Activated CD8-positive, alpha-beta memory T cell treated with anti-CD3 and anti-CD28 coated beads, Interleukin-2, amount 50 U/mL, for 24 hours (primary cell): ENCODE data around the gene SRSF2.
"Not testable (repeated sequence)": the region's sequence is repeated elsewhere in the genome, so short reads cannot be mapped to it uniquely, and the experiment has no call there.

Experiments
- DNase-seq: peaks from one replicate; pipeline ENCODE4 v3.0.0-alpha.2; 2020; ENCODE audit errors: extremely low read depth

Gene SRSF2

DNA sequence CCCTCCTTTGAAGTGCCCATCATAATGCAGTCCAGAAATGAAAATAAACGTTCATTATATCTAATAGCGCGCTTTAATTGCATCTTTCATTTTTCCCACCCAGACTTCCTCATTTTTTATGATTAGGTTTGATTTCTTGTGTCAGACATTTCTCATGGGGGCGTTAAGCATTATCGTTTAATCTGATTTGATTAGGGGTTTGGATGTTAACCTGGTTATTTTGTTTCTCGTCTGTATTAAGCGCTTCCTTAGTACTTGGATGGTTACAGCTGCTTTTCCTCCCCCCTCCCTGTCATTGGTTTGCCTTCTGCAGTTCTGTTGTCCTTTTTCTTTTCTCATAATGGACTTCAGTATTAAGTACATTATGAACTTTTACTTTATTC, 1.3 kb upstream of the SRSF2 start:
- DNase-seq, result no peak

DNA sequence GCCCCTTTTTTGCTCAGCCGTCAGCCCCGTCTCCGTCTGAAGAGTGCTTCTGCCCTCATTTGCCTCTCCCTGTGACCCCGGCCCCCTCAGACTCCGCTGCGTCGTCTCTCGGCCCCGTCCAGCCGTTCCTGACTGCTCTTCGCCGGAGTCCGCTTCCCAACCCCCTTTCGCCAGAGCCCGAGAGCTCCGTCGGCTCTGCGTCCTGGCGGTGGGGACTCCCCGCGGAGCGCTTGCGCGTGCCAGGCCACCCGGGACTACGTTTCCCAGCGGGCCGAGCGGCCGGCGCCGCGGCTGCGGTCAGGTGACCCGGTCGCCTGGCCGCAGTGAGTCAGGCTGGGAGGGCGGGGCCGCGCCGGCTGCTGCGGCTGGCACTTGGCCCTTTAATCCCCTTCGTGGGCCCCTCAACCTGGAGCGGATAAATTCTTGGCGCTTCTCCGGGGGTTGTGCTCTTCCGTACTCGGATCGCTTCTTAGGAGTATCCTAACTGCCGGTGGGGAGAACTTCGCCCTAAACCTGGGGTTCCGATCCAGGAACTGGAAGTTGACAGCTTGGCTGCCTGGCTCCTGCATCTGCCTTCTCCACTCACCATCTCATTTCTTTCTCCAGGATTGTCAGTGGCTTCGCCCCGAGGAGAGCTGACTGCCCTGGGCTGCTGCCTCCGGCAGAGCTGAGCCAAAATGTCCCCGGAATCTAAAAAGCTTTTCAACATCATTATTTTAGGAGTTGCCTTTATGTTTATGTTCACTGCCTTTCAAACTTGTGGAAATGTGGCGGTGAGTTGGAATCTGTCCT, 741 bp upstream of the SRSF2 start, which contains the start of gene MFSD11:
Gene MFSD11 (plus strand): TSS at position 444 of the 792 bp plus-strand sequence. CDS start 234 bp downstream, at position 678.
- peak; percentile 82 for DNase-seq

DNA sequence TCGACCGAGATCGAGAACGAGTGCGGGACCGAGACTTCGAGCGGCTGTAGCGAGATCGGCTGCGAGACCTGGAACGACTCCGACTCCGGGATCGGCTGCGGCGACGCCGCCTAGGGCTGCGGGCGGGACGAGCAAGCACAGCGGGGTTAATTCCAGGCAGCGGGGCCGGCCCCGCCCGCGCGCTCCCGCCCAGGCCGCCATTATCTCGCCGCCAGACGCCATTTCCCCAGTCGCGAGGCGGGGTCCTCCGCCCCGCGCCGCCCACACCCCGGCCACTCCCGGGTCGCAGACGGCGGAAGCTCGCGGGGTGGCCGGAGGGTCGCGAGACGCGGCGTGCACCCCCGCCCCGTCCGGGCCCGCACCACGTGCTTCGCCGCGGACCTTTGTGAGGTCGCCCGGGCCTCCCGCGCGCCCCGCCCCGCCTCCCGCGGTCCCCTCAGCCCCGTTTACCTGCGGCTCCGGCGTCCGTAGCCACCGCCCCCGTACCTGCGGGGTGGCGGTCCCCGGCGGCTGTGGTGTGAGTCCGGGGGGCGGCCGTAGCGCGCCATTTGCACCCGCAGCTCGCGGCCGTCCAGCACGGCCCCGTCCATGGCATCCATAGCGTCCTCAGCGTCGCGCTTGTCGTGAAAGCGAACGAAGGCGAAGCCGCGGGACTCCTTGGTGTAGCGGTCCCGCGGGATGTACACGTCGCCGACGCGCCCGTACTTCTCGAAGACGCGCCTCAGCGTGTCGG, 616 bp downstream of the SRSF2 start:
- no peak for DNase-seq

DNA sequence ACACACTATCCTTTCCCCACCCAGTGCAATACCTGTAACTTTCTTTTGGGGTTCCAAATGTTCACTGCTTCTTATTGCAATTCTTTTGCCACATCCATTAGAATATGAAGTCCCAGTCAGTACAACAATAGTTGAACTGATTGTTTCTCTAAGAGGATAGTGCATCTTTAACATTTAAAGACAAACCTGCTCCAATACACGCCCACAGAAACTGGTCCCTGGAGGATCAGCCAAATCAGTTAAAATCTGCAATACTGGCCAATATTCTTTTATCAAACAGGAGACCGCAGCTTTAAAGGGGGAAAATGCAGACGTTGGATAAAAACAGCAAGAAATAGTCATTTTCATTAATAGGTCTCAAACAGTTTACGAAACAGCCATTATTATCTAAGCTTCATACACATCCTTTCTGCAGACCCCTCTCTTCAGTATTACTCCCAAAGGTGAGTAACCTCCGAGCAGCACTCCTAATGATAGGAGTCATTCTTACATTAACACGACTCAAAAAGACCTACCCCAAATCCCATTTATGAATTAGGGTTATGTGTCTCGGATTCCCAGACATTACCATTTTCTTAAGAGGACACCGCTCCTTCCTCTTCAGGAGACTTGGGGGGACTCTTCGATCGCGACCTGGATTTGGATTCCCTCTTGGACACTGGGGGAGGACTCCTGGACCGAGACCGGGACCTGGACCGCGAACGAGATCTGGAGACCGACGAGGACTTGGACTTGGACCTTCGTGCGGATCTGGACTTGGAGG, 1.4 kb downstream of the SRSF2 start:
- DNase-seq, result no peak

DNA sequence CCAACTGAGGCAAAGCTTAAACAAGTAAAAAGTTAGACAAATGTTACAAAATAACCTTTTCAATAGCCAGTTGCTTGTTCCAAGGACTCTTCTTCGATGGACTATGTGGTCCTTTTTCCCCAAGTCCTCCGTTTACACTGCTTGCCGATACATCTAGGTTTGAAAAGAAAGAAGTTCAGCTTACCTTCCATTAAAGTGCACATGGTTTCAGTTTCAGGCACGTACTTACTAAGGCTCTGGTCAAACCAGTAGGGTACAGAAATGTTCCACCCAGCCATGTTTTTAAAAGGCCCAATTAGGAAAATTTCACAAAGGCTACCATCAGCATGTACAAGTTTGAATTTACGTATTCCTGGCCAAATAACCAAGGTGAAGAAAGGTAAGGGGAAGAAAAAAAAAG, 2.1 kb downstream of the SRSF2 start:
- no peak for DNase-seq

DNA sequence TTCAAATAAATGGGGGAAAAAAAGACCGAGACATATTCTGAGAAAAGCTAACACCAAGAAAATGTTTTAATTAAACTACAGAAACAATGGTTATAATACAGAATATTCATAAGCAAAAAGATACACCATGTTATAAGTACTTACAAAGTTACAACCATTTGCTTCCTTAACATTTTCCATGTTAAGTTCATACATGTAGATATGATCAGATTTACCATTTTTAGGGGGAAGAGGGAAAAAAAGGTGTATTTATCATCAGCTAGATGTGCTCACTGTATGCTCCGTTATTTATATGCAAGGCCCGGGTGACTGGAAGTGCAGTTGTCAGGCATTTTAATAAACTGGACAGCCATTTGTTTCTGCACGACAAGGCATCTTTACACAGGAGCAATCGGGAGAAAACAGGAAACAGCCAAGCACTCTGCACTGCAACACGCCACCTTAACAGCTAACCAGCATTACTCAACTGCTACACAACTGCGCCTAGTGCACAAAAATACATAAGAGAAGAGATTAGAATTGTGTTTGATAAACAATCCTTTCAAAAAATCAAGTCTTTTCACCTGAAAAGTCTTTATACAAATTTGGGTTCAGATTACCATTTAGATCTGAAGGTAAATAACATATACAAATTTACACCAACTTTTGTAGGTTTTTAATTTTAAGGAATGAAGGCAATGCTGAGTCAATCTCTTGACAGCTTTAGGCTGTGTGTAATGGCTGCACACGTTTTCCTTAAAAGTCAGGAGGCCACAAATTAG, 2.9 kb downstream of the SRSF2 start:
- DNase-seq, result no peak

DNA sequence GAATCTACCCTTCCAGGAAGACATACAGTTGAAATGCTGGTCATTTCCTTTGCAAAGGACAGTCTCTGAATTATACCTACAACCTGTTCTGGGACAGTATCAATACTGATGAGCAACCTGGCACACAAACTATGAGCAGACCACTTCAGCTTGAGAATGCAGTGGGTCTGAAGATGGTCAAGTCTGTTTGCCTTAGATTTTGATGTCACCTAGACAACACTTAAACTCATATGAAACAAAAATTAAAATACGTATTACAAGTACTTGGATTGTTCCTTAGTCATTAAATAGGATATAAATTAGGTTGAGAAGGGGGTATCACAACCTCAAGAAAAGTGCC, 3.5 kb downstream of the SRSF2 start:
- DNase-seq, result no peak

DNA sequence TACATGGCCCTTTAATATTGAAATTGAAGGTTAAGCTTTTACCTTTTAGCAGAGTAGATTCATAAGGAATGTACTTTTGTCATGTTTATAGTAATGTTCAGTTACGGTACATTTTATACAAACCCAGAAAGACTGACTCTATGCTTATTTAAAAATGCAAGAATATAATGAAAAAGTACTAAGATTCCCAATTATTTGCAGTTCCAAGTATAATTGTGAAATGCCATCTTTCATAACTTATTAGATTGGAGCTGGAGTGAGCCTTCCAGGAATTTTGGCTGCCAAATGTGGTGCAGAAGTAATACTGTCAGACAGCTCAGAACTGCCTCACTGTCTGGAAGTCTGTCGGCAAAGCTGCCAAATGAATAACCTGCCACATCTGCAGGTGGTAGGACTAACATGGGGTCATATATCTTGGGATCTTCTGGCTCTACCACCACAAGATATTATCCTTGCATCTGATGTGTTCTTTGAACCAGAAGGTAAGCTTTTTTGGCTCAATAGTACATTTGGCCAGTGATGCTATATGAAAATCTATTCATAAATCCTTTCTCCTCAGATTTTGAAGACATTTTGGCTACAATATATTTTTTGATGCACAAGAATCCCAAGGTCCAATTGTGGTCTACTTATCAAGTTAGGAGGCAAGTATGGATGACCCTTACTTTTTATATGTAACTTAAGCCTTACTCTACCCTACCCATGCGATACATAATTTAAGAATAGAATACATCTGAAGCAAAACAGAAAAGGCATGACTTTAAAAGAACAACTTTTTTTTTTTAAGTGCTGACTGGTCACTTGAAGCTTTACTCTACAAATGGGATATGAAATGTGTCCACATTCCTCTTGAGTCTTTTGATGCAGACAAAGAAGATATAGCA, 4.2 kb downstream of the SRSF2 start:
- no peak for DNase-seq

DNA sequence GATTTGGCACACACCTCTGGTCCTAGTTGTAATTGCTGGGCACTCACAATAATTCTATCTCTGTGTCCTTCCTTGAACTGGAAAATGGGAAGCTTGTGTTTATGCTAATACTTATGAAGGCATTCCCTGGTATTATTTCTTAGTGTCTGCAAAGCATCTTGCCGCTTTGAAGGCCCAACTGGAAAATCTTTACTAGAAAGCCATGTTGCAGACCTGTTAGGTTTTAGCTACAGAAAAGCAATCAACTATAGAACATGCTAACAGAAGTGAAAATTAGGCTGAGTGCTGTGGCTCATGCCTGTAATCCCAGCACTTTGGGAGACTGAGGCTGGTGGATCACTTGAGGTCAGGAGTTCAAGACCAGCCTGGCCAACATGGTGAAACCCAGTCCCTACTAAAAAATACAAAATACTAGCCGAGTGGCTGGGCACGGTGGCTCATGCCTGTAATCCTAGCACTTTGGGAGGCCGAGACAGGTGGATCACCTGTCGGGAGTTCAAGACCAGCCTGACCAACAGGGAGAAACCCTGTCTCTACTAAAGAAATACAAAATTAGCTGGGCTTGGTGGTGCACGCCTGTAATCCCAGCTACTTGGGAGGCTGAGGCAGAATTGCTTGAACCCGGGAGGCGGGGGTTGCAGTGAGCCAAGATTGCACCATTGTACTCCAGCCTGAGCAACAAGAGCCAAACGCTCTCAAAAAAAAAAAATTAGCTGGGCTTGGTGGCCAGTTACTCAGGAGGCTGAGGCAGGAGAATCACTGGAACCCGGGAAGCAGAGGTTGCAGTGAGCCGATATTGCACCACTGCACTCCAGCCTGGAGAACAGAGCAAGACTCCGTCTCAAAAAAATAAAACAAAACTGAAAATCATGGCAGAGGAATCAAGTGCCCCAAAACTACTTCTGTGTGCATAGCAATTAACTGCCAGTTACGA, 5.1 kb downstream of the SRSF2 start:
- DNase-seq, result not testable (repeated sequence)

DNA sequence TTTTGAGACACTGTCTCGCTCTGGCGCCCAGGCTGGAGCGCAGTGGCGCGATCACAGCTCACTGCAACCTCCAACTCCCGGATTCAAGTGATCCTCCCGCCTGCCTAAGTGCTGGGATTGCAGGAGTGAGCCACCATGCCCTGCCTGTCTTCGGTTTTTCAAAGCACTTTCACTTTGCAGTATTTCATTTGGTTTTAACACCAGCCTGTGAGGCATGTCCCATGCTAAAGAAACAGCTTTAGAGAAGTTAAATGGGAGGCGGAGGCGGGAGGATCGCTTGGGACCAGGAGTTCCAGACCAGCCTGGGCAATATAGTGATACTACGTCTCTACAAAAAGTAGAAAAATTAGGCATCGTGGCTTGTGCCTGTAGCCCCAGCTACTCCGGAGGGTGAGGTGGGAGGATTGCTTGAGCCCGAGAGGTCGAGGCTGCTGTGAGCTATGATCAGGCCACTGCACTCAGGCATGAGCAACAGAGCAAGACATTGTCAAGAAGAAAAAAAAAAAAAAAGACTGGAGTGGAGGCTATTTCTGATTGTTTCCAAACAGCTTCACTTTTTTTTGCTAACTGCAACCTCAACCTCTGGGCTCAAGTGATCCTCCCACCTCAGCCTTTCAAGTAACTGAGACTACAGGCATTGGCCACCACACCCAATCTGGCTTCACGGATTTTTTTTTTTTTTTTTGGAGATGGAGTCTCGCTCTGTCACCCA, 9.2 kb downstream of the SRSF2 start:
- DNase-seq, result no peak

DNA sequence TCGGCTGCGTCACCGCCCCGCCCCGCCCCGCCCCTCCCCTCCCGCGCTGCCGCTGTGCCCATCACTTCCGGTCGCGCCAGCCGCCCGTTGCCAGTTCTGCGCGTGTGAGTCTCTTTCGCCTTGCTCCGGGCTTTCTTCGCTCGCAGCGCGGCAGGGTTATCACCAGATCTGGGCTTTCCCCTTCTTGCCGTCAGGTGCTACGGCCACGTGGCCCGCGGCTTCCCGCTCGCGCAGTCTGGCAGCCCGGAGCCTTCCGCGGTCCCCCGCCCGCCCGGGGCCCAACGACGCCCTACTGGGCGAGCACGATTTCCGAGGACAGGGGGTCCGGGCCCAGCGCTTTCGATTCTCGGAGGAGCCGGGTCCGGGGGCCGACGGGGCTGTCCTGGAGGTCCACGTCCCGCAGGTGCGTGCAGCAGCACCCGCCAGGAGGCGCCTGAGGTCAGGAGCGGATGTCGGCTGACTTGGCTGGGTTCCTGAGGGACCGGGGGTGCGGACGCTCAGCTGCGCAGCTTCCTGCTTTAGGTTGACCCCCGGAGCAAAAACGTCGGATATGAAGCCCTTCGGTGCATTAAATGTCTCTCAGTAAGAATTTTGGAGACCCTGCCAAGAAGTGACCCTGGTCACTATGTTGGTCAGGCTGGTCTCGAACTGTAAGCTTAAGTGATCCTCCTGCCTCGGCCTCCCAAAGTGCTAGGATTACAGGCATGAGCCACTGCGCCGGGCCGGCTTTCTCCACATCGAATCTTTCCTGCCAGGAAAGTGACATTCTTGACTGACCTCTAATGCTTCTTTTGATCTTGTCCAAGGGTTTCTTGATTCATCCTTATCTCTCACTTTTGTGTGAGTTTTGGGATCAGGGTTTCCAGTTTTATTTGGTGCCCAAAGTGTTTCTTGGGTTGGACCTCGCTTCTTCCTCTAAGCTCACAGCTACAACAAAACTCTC, 10.1 kb downstream of the SRSF2 start, which contains the start of gene METTL23:
Gene METTL23 (plus strand): TSS at position 64 of the 943 bp plus-strand sequence. CDS start 2,872 bp downstream, outside the sequence.
- peak; percentile 48 for DNase-seq

DNA sequence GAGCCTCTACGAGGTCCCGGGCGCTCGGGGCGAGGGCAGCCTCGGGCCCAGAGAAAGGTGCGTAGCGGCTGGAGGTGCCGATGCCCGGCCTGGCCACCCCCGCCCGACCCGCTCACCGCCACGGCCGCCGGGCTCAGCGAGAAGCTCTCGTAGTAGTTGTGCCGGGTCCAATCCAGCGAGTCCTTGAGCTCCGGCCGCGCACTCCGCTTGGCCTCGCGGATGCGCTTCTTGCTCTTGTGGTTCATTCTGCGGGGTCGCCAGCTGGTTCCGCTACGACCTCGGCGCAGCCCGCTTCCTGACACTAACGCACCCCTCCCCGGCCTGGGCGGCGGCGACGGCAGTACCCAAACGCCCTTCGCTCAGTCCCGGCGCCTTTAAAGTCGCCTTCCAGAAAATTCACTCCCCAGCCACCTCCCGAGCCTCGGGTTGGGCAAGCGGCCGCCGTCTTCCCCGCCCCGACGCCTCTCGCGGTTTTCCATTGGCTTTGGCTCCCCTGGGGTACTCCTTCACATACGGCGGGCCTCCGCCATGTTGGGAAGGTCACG, 10.8 kb downstream of the SRSF2 start, which contains the start of gene JMJD6:
Gene JMJD6 (minus strand): TSS at position 376 of the 545 bp plus-strand sequence. CDS start 131 bp downstream, at position 245.
- DNase-seq, result peak; percentile 88

DNA sequence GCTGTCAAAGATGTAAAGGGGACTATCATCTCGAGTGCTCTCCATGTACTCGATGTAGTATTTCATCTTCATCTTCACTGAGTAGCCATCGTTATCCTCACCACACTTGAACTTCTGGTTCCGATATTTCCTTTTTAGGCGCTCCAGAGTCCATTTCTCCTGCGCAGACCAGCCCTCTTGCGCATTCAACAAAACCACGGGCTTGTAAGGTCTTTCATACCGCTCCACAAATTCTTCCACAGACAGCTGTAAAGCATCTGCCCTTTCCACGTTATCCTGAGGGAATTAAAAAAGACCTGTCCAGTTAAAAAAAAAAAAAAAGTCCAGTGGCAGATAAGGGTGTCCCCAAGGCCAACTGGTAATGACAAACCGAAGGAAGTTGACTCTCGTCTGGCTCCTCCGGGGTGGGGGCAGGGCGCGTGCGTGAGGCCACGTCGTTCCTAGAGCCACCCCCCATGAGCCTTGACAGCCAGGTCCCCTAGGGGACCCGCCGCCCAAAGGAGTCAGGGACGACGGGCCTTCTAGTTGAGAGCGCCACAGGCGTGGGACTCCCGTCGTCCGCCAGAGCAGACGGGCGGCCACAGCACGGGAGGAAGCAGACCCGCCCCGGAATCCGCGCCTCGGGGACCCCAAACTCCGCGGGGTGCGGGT, 11.4 kb downstream of the SRSF2 start:
- DNase-seq, result peak; percentile 50

DNA sequence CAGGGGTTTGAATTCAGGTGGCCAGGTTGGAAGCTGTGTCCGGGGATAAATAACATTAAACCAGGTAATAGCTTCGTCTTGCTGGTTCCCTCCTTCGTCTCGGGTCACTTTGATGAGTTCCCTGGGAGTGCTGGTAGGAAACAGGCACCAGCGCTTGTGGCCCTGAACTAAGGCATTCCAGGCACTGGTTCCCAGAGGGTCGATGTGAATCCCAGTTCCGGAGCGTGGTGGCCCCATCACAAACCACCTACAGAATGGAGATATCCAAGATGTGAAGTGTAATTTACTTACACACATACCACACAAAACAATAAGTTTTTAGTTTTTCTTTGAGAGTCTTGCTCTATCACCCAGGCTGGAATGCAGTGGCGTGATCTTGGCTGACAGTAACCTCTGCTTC, 13.3 kb downstream of the SRSF2 start:
- DNase-seq, result no peak

DNA sequence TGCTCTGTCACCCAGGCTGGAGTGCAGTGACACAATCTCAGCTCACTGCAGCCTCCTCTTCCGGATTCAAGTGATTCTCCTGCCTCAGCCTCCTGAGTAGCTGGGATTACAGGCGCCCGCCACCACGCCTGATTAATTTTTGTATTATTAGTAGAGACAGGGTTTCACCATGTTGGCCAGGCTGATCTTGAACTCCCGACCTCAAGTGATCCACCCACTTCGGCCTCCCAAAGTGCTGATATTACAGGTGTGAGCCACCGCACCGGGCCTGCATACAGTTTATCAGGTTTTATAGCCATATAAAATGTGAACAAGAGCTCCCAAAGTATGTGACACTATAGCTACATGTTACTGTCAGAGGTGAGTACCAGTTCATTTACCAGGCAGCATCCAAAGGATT, 14.2 kb downstream of the SRSF2 start:
- not testable (repeated sequence) for DNase-seq

DNA sequence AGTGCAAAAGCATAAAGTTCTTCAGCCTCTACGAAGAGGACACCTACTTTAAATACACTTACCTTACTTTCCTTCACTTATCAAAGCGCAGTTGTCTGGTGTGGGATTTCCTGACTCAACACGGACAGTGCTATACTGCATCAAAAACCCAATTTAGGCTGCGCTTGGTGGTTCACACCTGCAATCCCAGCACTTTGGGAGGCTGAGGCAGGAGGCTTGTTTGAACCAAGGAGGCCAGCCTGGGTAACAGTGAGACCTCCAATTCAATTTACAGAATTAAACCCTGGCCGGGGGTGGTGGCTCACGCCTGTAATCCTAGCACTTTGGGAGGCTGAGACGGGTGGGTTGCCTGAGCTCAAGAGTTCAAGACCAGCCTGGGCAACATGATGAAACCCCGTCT, 14.9 kb downstream of the SRSF2 start:
- no peak for DNase-seq

DNA sequence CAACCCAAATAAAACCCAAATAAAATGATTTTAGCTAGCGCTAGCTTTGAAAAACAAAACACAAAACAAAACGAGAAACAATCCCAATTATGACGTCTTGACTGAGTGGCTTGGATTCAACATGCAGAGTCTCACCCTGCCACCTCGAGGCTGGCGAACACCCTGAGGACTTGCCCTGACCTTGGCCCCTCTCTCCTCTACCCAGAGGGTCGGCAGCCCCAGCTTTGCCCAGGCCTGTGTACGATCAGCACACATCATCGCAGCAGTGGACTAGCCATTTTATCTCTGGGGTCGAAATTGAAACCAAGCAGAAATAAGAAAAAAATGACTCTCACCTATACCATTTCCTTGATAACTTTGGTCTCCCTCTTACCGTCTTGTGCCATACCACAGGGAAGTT, 15.7 kb downstream of the SRSF2 start:
- DNase-seq, result no peak
